Glutamatergic neuron (in vitro differentiated cells): ENCODE measurements around the gene CASTOR1. TPM values are rescaled to one million over a fixed set of nuclear protein-coding genes. Genes with fewer than 3 reads are reported as not detected.

Experiments used
- DNase-seq: peaks from one replicate; pipeline ENCODE4 v3.0.0; 2022
- H3K27ac Mint-ChIP-seq: one replicate; pipeline ENCODE4 v1.8.0; 2020; ENCODE audit warnings: mild to moderate bottlenecking, mixed read lengths, inconsistent platforms; ENCODE audit not compliant: unreplicated experiment
- H3K27me3 Mint-ChIP-seq: one replicate; pipeline ENCODE4 v1.8.0; 2020; ENCODE audit warnings: mild to moderate bottlenecking, moderate library complexity, mixed read lengths, inconsistent platforms; ENCODE audit not compliant: unreplicated experiment
- H3K36me3 Mint-ChIP-seq: one replicate; pipeline ENCODE4 v1.8.0; 2020; ENCODE audit warnings: mild to moderate bottlenecking, mixed read lengths, inconsistent platforms; ENCODE audit not compliant: unreplicated experiment
- H3K4me1 Mint-ChIP-seq: one replicate; pipeline ENCODE4 v1.8.0; 2020; ENCODE audit warnings: mild to moderate bottlenecking, low read depth, mixed read lengths, inconsistent platforms; ENCODE audit not compliant: unreplicated experiment
- H3K4me3 Mint-ChIP-seq: one replicate; pipeline ENCODE4 v1.8.0; 2020; ENCODE audit warnings: mild to moderate bottlenecking, mixed read lengths, inconsistent platforms; ENCODE audit not compliant: unreplicated experiment
- H3K9me3 Mint-ChIP-seq: one replicate; pipeline ENCODE4 v1.8.0; 2020; ENCODE audit warnings: mild to moderate bottlenecking, moderate library complexity, mixed read lengths, inconsistent platforms; ENCODE audit not compliant: unreplicated experiment
- total RNA-seq: library from RNA; stranded (reverse); fragmentation: NEBNext Ultra II Directional; extraction: Animal tissue kit (Norgen Biotek cat#: 25700); gene quantifications from one replicate; pipeline ENCODE4 v1.2.1, GENCODE V29; 2021; ENCODE audit not compliant: unreplicated experiment
- TF ChIP-seq, protein P1 (sequence below): fragments of 200-600 bp; sonication (generic); IDR thresholded peaks from one replicate; pipeline ENCODE4 v1.5.0; 2021; ENCODE audit not compliant: partially characterized antibody, unreplicated experiment

Gene CASTOR1
- total RNA-seq, 1 donor from 2014 or later = 4.5 TPM

DNA sequence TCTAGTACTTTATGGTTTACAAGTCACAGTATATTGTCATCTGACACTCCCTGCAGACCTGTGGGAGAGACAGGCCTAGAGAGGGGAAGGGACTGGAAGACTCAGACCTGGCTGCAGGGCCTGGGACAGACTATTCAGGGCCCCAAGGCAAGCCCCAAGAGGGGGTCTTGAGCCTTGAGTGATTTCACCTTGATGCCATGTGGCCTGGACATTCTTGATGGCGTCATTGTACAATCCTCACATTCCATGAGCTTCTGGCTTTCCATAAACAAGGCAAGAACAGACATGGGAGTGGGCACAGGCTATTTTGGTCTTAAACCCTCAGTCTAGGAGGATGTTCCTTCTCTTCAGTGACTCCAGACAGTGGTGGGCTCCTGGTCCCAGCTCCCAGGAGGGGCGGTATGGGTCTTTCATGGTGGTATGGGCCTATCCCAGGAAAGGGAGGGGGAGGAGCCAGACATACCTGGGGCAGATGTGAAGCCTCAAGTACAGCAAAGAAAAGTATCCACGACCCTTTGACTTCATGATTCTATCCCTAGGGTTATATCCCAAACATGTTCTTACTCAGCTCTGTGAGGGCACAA is 39.3 kb upstream of the CASTOR1 start:
- DNase-seq = no peak
- peaks cover 5% of the 10 kb centered on the region for H3K9me3 Mint-ChIP-seq
- H3K36me3 Mint-ChIP-seq = peaks cover 4% of the 10 kb centered on the region
- no peak overlapping the region for H3K27ac Mint-ChIP-seq
- H3K27me3 Mint-ChIP-seq = peaks cover 3% of the 10 kb centered on the region
- H3K4me3 Mint-ChIP-seq = no peak overlapping the region
- peaks cover 6% of the 10 kb centered on the region for H3K4me1 Mint-ChIP-seq
- TF ChIP-seq, protein P1, sequence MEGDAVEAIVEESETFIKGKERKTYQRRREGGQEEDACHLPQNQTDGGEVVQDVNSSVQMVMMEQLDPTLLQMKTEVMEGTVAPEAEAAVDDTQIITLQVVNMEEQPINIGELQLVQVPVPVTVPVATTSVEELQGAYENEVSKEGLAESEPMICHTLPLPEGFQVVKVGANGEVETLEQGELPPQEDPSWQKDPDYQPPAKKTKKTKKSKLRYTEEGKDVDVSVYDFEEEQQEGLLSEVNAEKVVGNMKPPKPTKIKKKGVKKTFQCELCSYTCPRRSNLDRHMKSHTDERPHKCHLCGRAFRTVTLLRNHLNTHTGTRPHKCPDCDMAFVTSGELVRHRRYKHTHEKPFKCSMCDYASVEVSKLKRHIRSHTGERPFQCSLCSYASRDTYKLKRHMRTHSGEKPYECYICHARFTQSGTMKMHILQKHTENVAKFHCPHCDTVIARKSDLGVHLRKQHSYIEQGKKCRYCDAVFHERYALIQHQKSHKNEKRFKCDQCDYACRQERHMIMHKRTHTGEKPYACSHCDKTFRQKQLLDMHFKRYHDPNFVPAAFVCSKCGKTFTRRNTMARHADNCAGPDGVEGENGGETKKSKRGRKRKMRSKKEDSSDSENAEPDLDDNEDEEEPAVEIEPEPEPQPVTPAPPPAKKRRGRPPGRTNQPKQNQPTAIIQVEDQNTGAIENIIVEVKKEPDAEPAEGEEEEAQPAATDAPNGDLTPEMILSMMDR = no peak

DNA sequence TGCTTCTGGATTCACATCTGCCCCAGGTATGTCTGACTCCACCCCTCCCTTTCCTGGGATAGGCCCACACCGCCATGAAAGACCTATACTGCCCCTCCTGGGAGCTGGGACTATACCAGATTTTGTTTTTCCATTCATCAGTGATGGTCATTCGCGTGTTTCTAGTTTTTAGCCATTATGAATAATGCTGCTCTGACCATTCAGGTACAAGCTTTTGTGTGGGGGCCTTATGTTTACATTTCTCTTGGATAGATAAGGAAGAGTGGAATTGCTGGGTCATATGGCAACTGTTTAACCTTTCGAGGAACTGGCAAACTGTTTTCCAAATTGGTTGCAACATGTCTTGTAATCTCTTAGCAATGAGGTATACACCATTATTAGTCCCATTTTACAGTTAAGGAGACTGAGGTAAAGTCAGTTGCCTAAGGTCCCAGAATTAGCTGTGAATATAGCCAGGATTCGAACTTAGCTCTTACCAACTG is 38.6 kb upstream of the CASTOR1 start:
- H3K27me3 Mint-ChIP-seq = peaks cover 3% of the 10 kb centered on the region
- H3K9me3 Mint-ChIP-seq = peaks cover 5% of the 10 kb centered on the region
- H3K27ac Mint-ChIP-seq = no peak overlapping the region

DNA sequence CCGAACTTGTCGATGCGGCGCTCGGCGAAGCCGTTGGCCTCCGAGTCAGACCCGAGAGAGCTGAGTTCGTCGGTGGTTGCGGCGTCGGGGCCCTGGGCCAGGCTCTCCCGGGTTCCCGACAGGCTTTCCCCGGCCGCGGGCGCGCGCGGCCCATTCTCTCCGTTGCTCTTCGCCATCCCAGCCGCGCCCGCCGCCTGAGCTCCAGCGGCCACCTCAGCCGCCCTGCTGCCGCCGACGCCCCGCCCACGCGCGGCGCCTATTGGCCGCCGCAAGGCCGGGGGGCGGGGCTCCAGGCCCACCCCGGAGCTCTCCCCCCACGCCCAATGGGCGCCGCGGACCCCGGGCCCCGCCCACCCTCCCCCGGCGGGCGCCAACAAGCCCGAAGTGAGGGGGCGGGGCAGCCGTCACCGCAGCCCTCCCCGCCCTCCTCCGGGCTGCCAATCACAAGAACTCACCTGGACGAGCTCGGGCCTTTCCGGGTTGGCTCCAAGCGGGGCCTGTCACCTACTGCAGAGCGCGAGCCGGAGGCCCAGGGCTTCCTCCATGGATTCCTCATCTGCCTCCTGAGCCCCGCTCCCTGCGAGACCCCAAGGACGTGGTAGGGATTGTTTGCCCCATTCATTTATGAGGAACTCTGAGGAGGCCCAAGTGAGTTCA is 37.5 kb upstream of the CASTOR1 start, which contains the start of gene TBC1D10A:
TBC1D10A (minus strand) TSS at position 236 of the 657 bp plus-strand sequence; CDS start at position 176, 60 bp downstream.
- Mint-ChIP-seq H3K27me3 (peaks cover 3% of the 10 kb centered on the region), H3K27ac (no peak within 1 kb of the TSS), H3K4me1 (peaks cover 6% of the 10 kb centered on the region), H3K4me3 (peak within 1 kb of the TSS; percentile 81), H3K36me3 (peaks cover 4% of the 10 kb centered on the region), H3K9me3 (peaks cover 5% of the 10 kb centered on the region)
- DNase-seq = peak; percentile 84
- TF ChIP-seq, protein P1 = no peak

More for the DNA sequence above, 38.6 kb upstream of the CASTOR1 start:
- H3K36me3 Mint-ChIP-seq = peaks cover 4% of the 10 kb centered on the region
- peak overlapping the region; percentile 81 for H3K4me3 Mint-ChIP-seq
- no peak for DNase-seq
- peaks cover 6% of the 10 kb centered on the region for H3K4me1 Mint-ChIP-seq
- TF ChIP-seq, protein P1 = no peak

DNA sequence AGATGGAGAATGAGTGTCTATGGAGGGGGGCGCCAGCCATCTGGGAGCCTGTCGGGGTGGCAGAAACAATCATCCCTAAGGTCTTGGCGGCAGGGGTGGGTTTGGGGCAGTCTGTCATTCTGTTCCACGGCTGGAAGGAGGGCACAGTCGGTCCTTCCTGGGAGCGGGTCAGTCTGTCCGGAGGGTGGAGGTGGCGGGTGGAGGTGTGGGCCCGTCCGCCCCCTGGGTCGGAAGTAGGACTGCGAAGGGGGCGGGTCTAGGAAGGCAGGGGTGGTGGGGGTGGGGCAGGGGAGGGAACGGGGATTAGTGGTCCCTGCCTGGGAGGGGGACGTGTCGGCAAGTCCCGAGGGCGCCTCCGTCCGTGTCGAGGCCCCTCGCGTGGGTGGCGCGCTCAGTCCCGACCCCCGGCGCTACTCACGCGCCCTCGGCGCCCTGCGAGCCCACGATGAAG is 37.0 kb upstream of the CASTOR1 start:
- peaks cover 7% of the 10 kb centered on the region for H3K9me3 Mint-ChIP-seq
- peaks cover 6% of the 10 kb centered on the region for H3K4me1 Mint-ChIP-seq
- TF ChIP-seq, protein P1 = no peak
- H3K27me3 Mint-ChIP-seq = peaks cover 3% of the 10 kb centered on the region
- no peak overlapping the region for H3K27ac Mint-ChIP-seq
- DNase-seq = no peak
- peak overlapping the region; percentile 78 for H3K4me3 Mint-ChIP-seq
- H3K36me3 Mint-ChIP-seq = peaks cover 4% of the 10 kb centered on the region
